Measurements from ENCODE around the gene MSL3B.

Gene MSL3B

GRCh38 chr2:233857511-233858141 lies 10.6 kb downstream of the MSL3B start:
- ATAC-seq (0 out of 2 replicates have a peak, but pooled peaks have one; percentile 19), DNase-seq (ENCODE audit: low read depth, low spot score) (no peak)
- no peak for TF ChIP-seq SIN3A (IDR thresholded peaks at IDR 0.05; ENCODE audit: borderline replicate concordance, insufficient read depth, low read depth, low read length)
- TF ChIP-seq POLR2AphosphoS5 (IDR thresholded peaks at IDR 0.05; ENCODE audit: low read depth, low read length) = no peak
- no peak for TF ChIP-seq TCF7L2 (IDR thresholded peaks at IDR 0.05; ENCODE audit: low read depth, low read length)
- TF ChIP-seq REST (IDR thresholded peaks at IDR 0.05; ENCODE audit: insufficient read depth in 1 of 2, low read depth in 2 of 2, low read length in 1 of 2) = no peak
- peak; percentile 93 for TF ChIP-seq CTCF (IDR thresholded peaks at IDR 0.05)
- Histone ChIP-seq H3K4me1 (ENCODE audit: control insufficient read depth, insufficient read depth, low read length) (peaks cover 20% of the 10 kb centered on the region), H3K9me3 (ENCODE audit: control insufficient read depth, insufficient read depth, low read depth, low read length) (no peaks in the 10 kb centered on the region), H3K4me3 (ENCODE audit: low read depth in 2 of 2, low read length in 2 of 2) (no peak overlapping the region), H3K27me3 (ENCODE audit: control insufficient read depth, insufficient read depth, low read length) (no peaks in the 10 kb centered on the region), H3K36me3 (ENCODE audit: control insufficient read depth, insufficient read depth, low read length) (peaks cover 12% of the 10 kb centered on the region), H3K27ac (ENCODE audit: low read length) (peak overlapping the region; percentile 83)
- ChIA-PET CTCF (interaction anchor here (0.5 to 0.9 kb wide), 9 partner anchors 10 to 1259 kb away, joined by 3 to 5 read pairs (median 4); partner anchors contain the start of gene MSL3B), POLR2A (no interaction called here)
- intact Hi-C loops (cut with micrococcal nuclease; ENCODE audit: unreplicated experiment) (loop anchor here (2.0 to 5.0 kb wide), 2 partner anchors 117 to 1250 kb away; no protein-coding TSS in a partner anchor), in situ Hi-C loops (cut with HindIII; ENCODE audit: low pct_unique_long_range_greater_than_20kb, low sequenced_read_pairs) (no loop called here)
- no TSS peak for BruUV-seq (replicated peaks)

- Histone ChIP-seq H3K36me3 (ENCODE audit: control insufficient read depth, insufficient read depth, low read length) (peaks cover 20% of the 10 kb centered on the region), H3K4me3 (ENCODE audit: low read depth in 2 of 2, low read length in 2 of 2) (no peak overlapping the region), H3K4me1 (ENCODE audit: control insufficient read depth, insufficient read depth, low read length) (peaks cover 31% of the 10 kb centered on the region), H3K27me3 (ENCODE audit: control insufficient read depth, insufficient read depth, low read length) (no peaks in the 10 kb centered on the region), H3K27ac (ENCODE audit: low read length) (peak overlapping the region; percentile 99; the same call in 1 of the 2 replicates), H3K9me3 (ENCODE audit: control insufficient read depth, insufficient read depth, low read depth, low read length) (no peaks in the 10 kb centered on the region)
- BruUV-seq (replicated peaks) = no TSS peak
- intact Hi-C loops (cut with micrococcal nuclease; ENCODE audit: unreplicated experiment) (loop anchor here (5.0 kb wide), 1 partner anchor 1251 kb away; no protein-coding TSS in a partner anchor), in situ Hi-C loops (cut with HindIII; ENCODE audit: low pct_unique_long_range_greater_than_20kb, low sequenced_read_pairs) (no loop called here)
- ATAC-seq = no peak
- TF ChIP-seq TCF7L2 (IDR thresholded peaks at IDR 0.05; ENCODE audit: low read depth, low read length) = no peak
- TF ChIP-seq SIN3A (IDR thresholded peaks at IDR 0.05; ENCODE audit: borderline replicate concordance, insufficient read depth, low read depth, low read length) = no peak
- TF ChIP-seq POLR2AphosphoS5 (IDR thresholded peaks at IDR 0.05; ENCODE audit: low read depth, low read length) = no peak
- no peak for TF ChIP-seq REST (IDR thresholded peaks at IDR 0.05; ENCODE audit: insufficient read depth in 1 of 2, low read depth in 2 of 2, low read length in 1 of 2)
- no peak for TF ChIP-seq CTCF (IDR thresholded peaks at IDR 0.05)
- ChIA-PET CTCF (no interaction called here), POLR2A (no interaction called here)
- no peak for DNase-seq (ENCODE audit: low read depth, low spot score)
Observed at GRCh38 chr2:233856184-233856583, 12.0 kb downstream of the MSL3B start.
